NCI-H526 treated with DMSO at 0.1 percent for 48 hours (cell line): ENCODE results near the gene CLIC5.
A peak's percentile ranks its signal among the peaks of the same experiment; 100 is the strongest.

Experiments
- DNase-seq: peaks from one replicate; lab custom pipeline; 2025; lab: John Stamatoyannopoulos, UW

CLIC5 gene

DNA sequence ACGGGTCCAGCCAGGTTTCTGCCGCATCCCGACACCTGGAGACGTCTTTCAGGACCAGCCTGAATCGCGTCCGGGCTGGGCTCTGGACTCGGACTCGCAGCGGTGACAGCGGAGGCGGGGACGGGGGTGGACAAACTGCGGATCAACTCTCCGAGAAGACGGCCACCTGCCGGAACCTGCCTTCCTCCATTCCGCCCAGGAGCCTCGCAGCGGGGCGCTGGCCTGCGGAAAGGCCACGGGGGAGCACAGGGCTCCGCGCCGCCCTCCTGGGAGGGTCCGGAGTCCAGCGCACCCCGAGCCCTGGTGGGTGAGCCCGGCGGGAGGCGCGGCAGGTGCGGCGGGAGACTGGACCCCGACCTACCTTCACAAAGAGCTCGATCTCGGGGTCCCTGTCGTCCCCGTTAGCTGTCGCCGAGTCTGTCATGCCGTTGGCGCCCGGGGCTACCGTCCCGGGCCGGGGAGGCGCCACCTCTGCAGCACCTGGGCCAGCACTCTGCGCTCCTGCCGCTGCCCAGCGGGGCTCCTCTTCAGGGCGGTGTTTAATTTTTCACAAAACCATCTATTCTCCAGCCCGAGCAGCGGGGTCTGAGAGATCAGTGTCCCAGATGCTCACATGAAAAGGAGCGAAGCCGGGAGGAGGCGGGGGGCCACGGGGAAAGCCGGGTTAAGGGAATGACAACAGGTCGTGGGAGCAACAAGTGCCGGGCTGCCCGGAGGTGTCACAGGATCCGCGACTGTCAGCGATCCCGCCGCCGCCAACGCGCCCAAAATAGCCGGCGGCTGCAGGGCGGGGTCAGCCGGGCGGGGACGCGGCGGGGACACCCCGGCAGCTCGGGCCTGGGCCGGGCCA, at the start of gene CLIC5:
Gene CLIC5, minus strand, starts transcription at position 742 of the 850 bp plus-strand sequence. Its CDS starts 318 bp downstream, at position 424.
- DNase-seq: no peak

DNA sequence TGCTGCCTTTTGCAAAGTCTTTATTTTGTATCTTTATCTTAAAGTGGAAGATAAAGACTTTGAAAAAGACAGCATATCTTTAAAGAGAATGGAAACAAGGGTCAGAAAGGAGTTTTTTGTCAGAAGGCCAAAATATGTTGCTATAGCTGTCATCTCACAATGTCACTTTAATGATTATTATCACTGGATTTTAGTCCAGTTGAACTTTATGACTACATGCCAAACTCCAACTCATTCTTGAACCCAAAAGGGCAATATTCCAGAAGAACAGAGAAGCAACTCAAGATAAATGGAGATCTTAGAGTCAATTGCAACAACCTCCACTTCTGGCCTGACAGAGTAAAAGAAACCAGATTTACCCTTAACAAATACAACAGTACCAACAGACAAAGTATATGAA, 47.3 kb upstream of the CLIC5 start:
- no peak for DNase-seq

DNA sequence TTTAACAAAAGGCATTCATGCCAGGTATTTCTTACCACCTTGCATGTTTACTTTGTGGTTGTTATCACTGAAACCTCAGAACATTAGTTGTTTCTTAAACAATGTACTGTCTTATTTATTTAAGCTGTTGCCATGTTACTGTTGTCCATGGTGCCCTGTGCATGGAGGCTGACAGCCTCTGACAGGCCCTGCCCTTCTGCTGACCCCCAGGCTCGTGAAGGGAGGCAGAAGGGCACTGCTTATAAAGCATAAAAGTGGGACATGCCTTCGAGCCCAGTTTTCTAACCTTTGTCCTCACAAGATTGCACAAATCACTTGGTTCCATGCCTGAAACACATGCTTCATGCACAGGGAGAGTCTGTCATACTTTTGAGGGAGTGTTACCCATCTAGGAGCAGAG, 46.7 kb upstream of the CLIC5 start:
- DNase-seq: no peak

DNA sequence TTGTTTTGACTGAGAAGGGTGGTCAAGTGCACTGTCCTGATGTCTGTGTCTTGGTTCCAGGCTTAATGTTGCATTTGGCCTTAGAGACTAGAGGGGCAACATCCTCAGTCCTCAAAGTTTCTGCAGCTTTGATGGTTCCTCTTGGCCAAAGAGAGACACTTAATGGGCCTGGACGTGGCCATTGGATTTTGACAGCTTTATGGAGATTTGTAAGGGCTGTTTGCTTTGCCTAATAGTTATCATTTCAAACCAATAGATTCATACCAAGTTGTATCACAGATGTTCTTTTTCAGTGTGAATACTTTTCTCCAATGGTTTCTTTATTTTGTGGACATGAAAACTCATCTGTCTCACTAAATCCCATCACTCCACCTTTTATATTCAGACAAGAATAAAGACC, 45.8 kb upstream of the CLIC5 start:
- no peak for DNase-seq

DNA sequence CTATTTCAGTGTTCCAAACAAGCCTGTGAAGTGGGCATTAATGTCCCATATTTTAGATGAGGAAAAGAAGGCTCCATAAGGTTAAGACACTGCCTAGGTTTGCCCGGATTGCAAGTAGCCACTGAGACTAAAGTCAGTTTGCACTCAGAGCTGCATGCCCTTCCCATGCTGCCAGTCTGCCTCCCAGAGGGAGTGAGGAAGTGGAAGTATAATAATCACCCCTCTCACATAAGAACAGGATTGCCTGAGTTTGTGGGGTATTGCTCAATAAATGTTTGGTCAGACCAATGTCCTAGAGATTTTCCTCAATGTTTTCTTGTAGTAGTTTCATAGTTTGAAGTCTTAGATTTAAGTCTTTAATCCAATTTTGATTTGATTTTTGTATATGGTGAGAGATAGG, 43.9 kb upstream of the CLIC5 start:
- DNase-seq: no peak

DNA sequence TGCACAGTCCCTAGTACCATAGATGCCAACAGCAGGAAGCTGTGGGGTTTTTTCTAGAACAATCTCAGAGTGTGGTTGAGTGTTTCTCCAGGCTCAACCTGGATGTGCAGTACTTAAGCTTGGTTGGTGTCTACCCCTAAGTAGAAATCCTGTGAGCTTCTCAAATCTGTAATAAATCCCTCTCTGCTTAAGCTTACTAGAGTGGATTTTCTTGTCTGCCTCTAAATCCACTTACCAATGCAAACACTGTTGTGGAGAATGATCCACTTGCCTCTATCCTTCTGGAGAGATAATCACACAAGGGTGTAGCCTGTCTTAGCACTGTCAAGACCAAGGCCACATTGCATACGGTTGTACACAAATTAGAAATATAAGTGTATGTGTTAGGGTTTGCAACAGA, 43.3 kb upstream of the CLIC5 start:
- DNase-seq: no peak

DNA sequence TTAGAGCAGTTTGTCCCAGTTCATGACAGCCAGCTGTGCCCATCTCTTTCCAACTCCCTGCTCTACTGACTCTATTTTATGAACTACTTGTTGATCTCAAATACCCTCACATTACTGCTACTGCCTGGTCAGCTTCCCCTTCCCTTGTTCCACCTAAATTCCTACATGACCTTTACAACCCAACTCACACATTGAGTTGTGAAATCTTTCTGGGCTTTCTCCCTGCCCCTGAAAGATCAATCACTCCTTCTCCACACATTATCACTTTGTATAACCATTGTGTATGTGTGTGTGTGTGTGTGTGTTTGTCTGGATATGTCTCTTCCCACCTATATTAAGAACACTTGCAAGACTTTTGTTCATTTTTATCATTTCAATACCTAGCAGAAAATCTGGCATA, 42.1 kb upstream of the CLIC5 start:
- DNase-seq: no peak

DNA sequence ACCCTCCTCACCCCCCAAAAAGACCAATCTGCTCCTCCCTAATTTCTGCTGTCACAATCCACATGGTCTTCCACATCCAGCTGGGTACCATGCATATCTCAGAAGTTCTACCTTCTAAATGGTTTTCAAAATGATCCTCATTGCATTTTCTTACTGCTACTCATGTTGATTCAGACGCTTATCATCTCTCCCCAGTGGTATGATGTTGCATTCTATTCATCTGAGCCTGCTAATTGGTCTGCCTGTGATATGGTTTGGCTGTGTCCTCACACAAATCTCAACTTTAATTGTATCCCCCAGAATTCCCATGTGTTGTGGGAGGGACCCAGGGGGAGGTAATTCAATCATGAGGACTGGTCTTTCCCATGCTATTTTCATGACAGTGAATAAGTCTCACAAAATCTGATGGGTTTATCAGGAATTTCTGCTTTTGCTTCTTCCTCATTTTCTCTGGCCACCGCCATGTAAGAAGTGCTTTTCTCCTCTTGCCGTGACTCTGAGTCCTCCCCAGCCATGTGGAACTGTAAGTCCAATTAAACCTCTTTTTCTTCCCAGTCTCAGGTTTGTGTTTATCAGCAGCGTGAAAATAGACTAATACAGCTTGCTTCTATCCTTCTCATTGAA, 41.4 kb upstream of the CLIC5 start:
- DNase-seq: no peak

DNA sequence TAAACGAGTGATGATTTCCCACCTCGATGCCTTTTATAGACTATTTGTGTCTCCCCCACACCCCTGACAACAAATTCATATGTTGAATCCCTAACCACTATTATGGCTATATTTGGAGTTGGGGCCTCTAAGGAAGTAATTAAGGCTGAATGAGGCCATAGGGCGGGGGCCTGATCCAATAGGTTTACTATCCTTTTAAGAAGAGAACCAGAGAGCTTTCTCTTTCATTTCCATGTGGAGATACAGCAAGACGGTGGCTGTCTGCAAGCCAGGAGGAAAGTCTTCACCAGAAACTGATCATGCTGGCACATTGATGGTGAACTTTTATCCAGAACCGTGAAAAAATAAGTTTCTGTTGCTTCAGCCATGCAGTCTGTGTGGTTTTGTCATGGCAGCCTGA, 38.9 kb upstream of the CLIC5 start:
- no peak for DNase-seq

DNA sequence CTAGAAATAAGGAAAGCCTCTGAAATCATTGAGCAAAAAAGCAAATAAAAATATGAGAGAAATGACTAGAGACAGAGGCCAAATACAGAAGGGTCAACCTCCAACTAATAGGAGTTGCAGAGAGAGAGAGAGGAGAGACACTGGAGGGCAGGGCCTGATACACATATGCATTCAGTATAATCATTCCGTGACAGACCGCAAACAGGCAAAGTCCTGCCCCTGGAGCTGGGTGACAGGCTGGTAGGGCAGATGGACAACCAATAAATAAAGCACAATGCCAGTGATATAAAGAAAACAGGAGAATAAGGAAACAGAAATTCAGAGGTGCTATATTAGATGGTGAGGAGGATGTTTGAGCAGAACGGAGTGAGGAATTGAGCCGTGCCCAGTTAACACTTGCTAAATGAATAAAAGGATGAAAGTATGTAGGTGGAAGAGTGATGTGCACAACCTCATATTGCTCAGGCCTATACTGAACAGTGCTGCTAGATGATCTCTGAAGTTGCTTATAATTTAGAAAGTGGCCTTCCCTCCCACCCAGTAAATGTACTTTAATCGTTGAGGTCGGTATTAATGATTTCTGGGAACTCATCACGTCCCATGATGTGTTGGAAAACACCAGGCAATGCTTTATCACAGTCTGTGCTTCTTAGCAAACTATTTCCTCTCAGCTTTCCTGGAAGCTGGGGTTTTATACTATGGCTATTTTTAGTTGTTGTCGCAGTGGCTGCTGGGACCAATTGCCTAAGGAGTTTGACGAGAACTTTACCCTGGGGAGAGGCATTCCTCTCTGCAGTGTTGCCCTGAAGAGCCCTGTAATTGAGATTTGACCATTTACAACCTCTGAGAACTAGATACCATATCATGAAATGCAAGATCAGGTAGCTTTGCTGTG, 37.6 kb upstream of the CLIC5 start:
- no peak for DNase-seq

DNA sequence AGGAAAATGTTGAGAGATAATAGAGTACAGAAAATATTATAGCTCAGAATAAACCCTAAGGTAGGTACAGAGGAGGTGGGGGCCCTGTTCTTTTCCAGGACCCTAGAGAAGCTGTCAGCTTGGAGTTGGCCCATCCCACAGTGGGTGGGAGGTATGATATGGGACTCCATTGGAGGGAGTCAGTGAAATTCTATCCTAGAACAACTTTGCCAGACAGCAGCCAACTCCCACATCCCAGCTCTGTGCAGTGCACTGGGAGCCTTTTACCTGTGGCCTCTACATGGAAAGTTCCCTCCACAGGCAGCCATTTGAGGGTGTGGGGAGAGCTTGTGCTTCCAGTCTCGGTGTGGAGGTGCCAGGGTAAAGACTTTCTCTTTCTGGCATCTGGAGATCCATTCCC, 36.8 kb upstream of the CLIC5 start:
- no peak for DNase-seq

DNA sequence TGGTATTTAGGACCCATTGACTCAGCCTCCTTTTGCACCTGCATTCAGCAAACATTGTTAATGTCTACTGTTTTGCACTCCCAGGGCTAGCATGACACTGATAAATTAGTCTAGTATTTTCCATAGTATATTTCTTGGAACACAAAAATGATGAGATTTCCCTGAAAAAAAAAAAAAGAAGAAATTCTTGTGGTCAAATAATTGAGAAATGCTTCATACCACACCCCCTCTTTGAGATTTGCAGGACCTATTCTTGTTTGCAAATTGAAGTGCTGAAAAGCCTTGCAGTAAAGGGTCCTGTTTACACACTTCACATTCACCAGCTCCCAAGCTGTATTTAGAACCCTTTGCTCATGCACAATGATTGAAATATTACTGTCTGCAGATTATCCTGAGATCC, 36.3 kb upstream of the CLIC5 start:
- no peak for DNase-seq

DNA sequence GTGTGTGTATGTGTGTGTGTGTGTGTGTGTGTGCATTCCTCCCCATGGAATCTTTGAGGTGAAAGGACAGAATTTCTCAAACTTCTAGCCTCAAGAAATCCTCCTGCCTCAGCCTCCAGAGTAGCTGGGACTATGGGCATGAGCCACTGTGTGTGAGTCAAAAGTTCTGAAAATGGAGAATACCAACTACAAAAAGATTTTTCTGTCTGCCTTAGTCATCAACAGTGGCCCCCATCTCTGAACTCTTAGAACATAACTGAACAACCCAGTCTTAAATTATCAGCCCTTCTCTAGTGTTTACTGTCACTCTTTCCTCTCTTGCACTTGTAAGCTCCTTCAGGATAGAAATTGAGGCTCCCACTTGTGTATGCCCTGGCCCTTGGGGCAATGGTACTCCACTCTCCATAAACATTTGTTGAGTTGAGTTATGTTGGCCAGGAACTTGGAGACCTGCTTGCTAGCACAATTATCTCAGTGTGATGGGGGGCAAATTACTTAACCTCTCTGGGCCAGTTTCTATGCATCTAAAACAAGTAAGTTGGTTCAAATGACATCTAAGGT, 35.3 kb upstream of the CLIC5 start:
- DNase-seq: no peak

DNA sequence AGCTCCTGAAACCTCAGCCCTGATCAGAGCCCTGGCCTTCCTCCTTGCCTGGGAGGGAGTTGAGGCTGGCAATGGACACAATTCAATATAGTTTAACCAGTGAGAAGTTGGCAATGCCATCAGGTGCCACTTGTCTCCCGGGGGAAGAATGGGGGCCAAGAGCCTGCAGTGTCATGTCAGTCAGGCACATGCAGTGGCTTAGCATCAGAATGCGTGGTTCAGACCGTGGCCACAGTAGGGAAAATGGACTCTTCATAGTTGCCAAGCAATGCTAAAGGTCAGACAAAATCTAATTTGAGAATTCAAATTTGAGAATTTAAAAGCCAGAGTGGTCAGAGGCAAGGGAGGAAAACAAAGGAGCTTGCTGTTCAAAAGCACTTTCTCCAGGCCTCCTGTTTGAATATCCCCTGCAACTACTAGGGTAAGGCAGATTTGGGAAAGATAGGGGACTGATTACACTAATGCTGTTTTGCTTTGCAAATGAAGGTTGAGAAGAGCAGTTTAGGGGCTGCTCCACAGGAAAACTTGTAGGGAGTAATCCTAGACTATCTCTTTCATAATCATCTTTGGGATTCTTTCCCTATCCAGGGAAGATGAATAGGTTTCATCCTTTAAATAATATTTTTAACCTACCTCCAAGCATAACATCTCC, 33.1 kb upstream of the CLIC5 start:
- peak; percentile 99 for DNase-seq

DNA sequence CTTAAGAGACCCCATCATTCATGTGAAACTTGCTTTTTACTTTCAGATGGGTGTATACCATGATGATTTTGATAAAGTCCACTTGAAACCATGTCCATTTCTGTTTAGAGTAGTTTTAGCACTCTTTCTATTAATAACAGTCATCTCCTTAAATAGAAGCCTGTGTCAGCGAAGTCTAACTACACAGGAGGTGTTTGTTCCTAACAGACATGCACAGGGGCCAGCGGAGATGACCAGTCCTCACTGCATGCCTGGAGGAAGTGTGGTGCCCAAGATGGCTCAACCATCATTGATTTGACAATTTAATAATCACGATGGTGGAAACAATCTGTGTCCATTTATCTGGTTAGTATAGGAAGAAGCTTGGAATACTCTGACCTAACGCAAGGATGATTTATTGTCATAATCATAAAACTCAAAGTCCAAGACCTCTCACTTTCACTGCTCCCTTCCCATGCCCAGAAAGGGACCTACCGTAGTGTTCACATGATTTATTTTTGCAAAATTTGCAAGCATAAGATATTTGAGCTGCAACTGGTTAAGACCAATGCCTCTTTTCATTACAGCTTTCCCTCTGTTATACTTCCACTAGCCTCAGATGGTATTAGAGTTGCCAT, 31.0 kb upstream of the CLIC5 start:
- no peak for DNase-seq

DNA sequence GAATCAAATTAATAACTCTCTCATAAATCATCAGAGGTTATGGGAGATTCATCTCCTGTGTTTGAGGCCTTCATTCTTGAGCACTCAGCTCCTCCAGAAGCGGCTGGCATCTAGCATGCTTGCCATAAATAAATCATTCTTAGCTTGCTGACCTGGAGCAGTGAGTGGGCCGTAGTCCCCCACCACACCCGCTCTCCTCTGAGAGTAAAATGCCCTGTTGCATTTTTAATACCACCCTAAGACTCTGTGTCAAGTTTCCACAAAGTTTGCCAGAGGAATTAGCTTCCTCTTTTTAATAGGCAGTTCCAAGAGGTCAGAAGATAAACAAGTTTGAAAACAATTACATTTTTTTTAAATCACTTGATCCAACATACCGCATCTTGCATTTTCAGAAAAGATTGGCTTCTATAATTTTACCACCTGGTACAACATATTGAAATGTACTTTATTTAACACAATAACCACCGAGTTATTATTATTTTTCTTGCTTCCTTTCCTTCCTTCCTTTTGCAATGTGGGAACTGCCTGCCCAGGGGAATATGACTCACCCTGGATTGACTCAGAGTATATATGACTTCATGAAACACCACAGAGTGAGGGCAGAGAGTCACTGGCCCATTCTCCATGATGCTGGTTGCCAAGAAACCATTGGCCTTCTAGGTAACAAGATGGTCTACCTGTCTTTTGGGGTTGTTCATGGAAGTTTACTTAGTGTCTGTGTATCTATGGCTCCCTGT, 29.4 kb upstream of the CLIC5 start:
- no peak for DNase-seq

DNA sequence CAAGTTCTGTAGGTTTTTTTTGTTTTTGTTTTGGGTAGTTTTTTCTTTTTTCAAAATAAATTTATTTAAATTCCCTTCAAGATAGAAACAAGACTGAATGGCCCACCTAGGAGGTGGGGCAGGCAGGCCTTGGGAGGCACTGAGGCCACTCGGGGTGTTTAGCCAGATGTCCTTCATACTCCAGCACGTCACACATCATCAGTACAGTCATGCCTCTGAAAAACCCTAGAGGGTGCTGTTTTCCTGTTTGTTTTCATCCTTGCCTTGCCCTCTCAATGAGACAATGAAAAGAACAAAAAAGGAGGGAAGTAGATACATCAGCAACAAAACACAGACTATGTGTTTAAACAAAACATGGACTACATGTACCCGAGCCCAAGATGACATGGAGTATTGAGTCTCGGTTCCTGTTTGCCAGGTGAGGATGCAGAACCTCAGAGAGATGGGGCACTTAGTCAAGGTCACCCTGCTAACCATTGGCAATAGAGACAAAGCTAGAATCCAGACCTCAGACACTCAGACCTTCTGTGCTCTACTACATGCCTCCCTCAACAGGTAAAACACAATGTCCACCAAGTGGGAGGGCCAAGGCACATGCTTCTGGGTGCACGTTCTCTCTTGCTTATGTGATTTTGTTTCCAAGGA, 26.8 kb upstream of the CLIC5 start:
- peak; percentile 96 for DNase-seq

DNA sequence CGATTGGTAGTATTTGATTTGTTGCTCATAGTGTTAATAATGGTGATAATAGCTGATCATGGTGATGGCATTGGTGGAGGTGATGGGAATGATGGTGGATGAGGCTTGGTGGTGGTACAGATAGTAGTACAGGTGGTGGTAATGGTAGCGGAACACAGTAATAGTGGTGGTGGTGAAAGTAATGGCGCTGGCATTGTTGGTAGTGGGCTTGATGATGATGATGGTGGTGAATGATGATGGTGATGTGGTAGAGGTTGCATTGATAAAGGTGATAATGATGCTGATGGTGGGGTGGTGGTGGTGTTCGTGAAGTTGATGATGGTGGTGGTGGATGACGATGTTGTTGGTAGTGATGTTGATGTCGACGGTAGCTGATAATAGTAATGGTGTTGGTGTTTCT, 24.6 kb upstream of the CLIC5 start:
- DNase-seq: no peak

DNA sequence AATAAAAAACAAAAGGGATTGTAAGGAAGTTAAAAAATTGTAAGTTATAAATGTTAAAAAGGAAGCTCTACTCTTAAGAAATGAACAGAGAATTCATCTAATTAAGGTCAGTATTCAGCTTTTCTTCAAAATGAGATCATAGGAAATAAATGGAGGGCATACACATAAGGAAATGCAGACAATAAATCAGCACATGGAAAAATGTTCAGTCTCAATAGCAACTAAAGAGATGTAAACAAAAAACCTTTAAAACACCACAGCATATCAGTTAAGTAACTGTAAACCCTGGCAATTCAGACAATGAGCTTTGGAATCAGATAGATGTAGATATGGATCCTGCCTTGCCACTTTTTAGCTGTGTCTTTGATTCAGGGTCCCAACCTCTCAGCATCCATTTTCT, 24.0 kb upstream of the CLIC5 start:
- no peak for DNase-seq

DNA sequence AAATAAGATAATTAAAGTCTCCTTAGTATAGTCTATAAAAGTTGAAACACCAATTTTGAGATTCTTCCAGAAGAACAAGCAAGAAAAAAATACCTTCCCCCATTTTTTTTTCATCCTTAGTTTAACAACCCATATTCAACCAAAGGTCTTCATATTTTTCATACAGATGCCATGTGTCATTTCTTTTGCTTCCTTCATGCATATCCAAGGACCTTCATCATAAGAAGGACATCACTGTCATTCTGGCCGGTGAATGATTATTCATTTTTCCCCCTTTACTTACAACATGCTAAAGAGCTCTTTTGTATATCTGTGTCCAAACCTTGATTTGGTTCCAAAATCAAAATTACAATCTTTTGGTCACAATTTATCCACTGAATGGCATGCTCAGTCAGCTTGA, 21.3 kb upstream of the CLIC5 start:
- no peak for DNase-seq
